Thoracic aorta (tissue), 2 donors: ENCODE data around the gene PFKFB3. TPM values are rescaled to one million over a fixed set of nuclear protein-coding genes. Genes with fewer than 3 reads are reported as not detected.

Experiments
- ATAC-seq: fragments of 150-250 bp; one replicate; pipeline ENCODE4 v1.8.0; 2017; ENCODE audit warnings: low read depth; ENCODE audit not compliant: insufficient number of reproducible peaks, low FRiP score
- DNase-seq: peaks from one replicate; pipeline ENCODE4 v3.0.0-alpha.2; 2020; ENCODE audit warnings: low spot score
- H3K27ac ChIP-seq, 2 donors: fragments of 200-600 bp; sonication (generic); 1 replicate in 1 of 2; 2 replicates in 1 of 2; pipeline ENCODE4 v1.5.1; 2016; ENCODE audit warnings: mild to moderate bottlenecking in 2 of 2, moderate library complexity in 2 of 2
- H3K27me3 ChIP-seq: fragments of 200-600 bp; sonication (generic); replicated peaks from 2 replicates; pipeline ENCODE4 v1.6.0; 2016; ENCODE audit warnings: mild to moderate bottlenecking; ENCODE audit not compliant: insufficient read depth
- H3K36me3 ChIP-seq: fragments of 200-600 bp; sonication (generic); one replicate; pipeline ENCODE4 v1.5.1; 2016
- H3K4me1 ChIP-seq, 2 donors: fragments of 200-600 bp; sonication (generic); 1 replicate in 1 of 2; 2 replicates in 1 of 2; pipeline versions ENCODE4 v1.5.1 to v1.6.0; 2016; ENCODE audit warnings: low read depth in 2 of 2, mild to moderate bottlenecking in 1 of 2; ENCODE audit not compliant: control insufficient read depth in 1 of 2
- H3K4me3 ChIP-seq: fragments of 200-600 bp; sonication (generic); 2 replicates; pipeline ENCODE4 v1.5.1; 2016; ENCODE audit warnings: mild to moderate bottlenecking
- H3K9me3 ChIP-seq: fragments of 200-600 bp; sonication (generic); 2 replicates; pipeline ENCODE4 v1.5.1; 2016
- CTCF ChIP-seq: fragments of 200-600 bp; sonication (generic); IDR thresholded peaks from one replicate; pipeline ENCODE4 v1.5.1; 2019; ENCODE audit warnings: antibody characterized with exemption
- total RNA-seq, 2 donors: library from RNA; depleted of rRNA; stranded (reverse); fragments of >200 nt; gene quantifications; one replicate each; pipeline versions ENCODE4 v1.1.0 to v1.2.3, GENCODE V29; 2016

The PFKFB3 gene
- total RNA-seq, 2 donors from 2014 or later = 151 to 311 TPM

GRCh38 chr10:6179078-6179477 lies 23.7 kb upstream of the PFKFB3 start:
- H3K27me3 ChIP-seq = no peaks in the 10 kb centered on the region
- no peaks in the 10 kb centered on the region for H3K36me3 ChIP-seq
- H3K27ac ChIP-seq = no peak overlapping the region
- H3K4me3 ChIP-seq = no peak overlapping the region
- no peak for ATAC-seq
- no peak for DNase-seq
- no peaks in the 10 kb centered on the region for H3K9me3 ChIP-seq
- TF ChIP-seq CTCF = no peak
- peaks cover 33 to 69% of the 10 kb centered on the region in 2 donors for H3K4me1 ChIP-seq

GRCh38 chr10:6180480-6181110 lies 22.1 kb upstream of the PFKFB3 start:
- no peak for TF ChIP-seq CTCF
- Histone ChIP-seq H3K36me3 (no peaks in the 10 kb centered on the region), H3K27ac (no peak overlapping the region), H3K4me1 (peaks cover 19 to 53% of the 10 kb centered on the region in 2 donors), H3K9me3 (no peaks in the 10 kb centered on the region), H3K27me3 (no peaks in the 10 kb centered on the region), H3K4me3 (no peak overlapping the region)
- ATAC-seq = no peak
- no peak for DNase-seq

- H3K36me3 ChIP-seq = no peaks in the 10 kb centered on the region
- no peak overlapping the region for H3K27ac ChIP-seq
- no peaks in the 10 kb centered on the region for H3K27me3 ChIP-seq
- H3K4me3 ChIP-seq = no peak overlapping the region
- DNase-seq (no peak), ATAC-seq (no peak)
- TF ChIP-seq CTCF = no peak
- H3K4me1 ChIP-seq = peaks cover 12 to 47% of the 10 kb centered on the region in 2 donors
- no peaks in the 10 kb centered on the region for H3K9me3 ChIP-seq
These were observed 21.5 kb upstream of the PFKFB3 start for GRCh38 chr10:6181249-6181648.

GRCh38 chr10:6182454-6183098 lies 20.2 kb upstream of the PFKFB3 start:
- H3K36me3 ChIP-seq = no peaks in the 10 kb centered on the region
- no peak for TF ChIP-seq CTCF
- no peak overlapping the region for H3K4me3 ChIP-seq
- peaks cover 3 to 34% of the 10 kb centered on the region in 2 donors for H3K4me1 ChIP-seq
- DNase-seq = no peak
- no peak for ATAC-seq
- H3K27ac ChIP-seq = peak overlapping the region; percentile 35 to 60
- H3K9me3 ChIP-seq = no peaks in the 10 kb centered on the region
- no peaks in the 10 kb centered on the region for H3K27me3 ChIP-seq

GRCh38 chr10:6185039-6185716 lies 17.6 kb upstream of the PFKFB3 start:
- Histone ChIP-seq H3K27me3 (no peaks in the 10 kb centered on the region), H3K27ac (no peak overlapping the region), H3K36me3 (no peaks in the 10 kb centered on the region), H3K4me3 (no peak overlapping the region), H3K9me3 (no peaks in the 10 kb centered on the region), H3K4me1 (peaks cover 3 to 14% of the 10 kb centered on the region in 2 donors)
- TF ChIP-seq CTCF = no peak
- no peak for ATAC-seq
- DNase-seq = no peak
